HG02973 (cell line): ENCODE data around the gene CADM2.

Experiments
- ATAC-seq: cut with Tn5 transposase; IDR thresholded peaks from one replicate; pipeline ENCODE4 v1.9.1; 2021; ENCODE audit warnings: moderate library complexity; ENCODE audit not compliant: unreplicated experiment

Gene CADM2

DNA sequence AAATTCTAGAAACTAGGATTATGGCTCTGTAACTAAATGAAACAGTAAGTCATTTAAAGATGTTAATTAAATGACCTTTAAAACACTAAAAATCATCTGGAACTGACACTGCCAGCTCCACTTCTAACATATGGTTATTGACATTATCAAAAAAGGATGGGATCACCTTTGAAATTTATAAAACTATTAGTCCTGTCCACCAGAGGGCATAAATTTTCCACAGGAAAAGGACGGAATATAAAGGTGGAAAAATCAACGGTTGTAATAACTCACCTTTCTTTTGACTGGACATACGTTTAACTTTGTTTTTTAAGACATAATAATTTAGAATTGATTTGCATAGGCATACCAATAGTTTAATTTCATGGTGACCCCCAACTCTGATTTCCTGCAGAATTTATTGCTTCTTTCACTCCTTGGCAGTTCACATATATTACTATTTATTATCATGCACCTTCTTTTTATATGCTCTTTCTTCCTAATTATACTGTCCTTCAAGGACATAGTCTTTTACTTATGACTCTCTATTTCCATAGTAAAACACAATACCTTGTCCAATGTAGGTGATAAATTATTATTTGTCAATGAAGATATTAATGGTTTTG is 345.7 kb downstream of the CADM2 start:
- ATAC-seq: no peak

DNA sequence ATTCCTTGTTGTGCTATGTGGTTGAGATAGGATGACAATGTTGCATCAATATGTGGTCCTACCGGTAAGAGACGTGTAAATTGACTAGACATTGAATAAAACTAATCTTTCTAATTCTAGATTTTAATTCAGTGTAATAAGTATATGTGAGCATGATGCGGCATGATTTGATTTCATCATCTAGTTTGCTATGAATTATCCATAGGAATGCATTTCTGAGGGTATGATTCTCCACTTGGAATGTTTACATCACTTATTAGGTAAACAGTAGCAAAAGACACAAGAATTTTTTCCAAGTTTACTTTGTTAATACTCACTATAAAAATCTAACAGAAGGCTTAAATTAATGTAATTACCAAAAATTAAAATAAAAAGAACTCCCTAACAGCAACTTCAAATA is 353.5 kb downstream of the CADM2 start:
- ATAC-seq: no peak

DNA sequence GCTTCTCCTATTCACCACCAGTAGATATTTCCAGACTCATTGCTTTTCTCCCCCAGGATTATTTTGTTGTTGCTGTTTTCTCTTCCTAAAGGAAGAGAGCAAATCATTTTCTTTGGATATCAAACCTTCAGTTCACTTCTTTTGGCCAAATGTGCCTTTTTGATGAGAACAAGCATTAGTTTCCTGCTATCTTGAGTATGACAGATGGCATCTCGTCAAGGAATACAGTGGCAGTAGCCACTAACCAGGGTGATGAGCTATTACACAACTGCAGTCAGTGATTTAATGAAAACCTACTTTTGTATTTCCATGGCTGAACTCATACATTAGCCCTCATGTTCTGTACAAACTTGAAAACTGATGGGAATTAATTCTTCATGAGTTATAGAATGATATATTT is 354.6 kb downstream of the CADM2 start:
- ATAC-seq: no peak

GRCh38 chr3:85316252-85316651 is 357.5 kb downstream of the CADM2 start:
- ATAC-seq: no peak

DNA sequence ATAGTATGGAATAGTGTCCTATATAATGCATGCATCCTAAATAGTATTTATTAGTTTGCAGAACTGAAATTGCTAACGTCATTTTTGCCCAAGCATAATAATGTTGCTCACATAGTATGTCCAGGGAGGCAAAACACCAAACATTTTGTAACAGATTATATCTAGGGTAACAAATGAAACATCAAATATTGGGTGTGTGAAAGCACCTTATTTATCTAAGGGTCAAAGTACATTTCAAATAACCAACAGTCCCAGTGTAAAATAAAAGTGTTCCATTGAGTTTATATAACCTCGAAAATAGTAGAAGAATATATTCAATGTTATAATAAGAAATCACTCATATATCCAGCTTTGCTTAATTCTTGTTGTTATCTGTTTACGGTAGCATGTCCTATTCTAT is 363.1 kb downstream of the CADM2 start:
- ATAC-seq: no peak

GRCh38 chr3:85330071-85330470 is 371.3 kb downstream of the CADM2 start:
- ATAC-seq: no peak

- ATAC-seq: no peak
Observed at GRCh38 chr3:85337895-85338294, 379.1 kb downstream of the CADM2 start.

GRCh38 chr3:85342915-85343314 is 384.1 kb downstream of the CADM2 start:
- ATAC-seq: no peak

DNA sequence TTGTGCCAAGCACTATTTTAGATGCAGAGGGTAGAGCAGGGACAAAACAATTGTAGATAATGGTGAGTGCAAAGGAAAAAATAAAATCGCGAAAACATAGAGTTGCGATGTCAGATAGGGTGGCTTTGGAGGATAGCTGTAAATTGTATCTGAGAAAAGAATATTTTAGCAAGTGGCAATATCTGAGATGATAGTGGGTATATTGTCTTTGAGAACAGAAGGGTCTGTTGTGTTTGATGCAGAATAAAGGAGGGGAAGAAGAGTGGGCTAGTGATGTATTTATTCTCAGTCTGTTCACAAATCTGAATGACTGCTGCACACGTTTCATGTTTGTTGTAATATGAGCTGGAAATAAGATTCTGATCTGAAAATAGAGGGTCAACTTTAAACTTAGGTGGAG is 396.8 kb downstream of the CADM2 start:
- ATAC-seq: no peak

DNA sequence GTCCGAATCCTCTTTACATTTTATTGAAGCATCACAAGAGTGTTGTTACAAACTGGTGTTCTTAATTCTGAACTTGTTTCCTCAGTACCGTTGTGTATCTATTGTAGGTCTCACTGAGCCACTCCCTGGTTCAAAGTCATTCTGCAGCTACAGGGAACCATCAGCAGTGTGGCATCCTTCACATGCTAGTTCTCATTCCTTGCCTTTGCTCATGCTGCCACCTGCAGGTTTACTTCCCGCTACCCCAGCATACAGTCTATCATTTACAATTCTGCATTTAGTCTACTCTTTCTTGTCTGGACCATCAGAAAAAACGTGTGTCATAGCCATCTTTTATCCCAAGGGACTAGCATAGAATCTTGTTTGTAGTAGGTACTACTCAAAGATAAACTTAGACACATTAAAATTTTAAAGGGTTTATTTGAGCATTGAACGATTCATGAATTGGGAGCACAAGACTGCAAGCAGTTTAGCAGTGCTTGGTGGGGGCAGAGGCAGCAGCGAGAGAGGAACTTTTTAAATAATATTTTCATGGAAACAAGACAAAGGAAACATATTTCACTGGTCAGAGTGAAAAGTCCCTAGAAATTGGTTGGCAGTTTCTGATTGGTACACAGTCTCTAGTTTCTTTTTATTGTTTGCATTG is 402.1 kb downstream of the CADM2 start:
- no peak for ATAC-seq

- ATAC-seq: no peak
Observed at GRCh38 chr3:85364296-85364909, 405.6 kb downstream of the CADM2 start.

DNA sequence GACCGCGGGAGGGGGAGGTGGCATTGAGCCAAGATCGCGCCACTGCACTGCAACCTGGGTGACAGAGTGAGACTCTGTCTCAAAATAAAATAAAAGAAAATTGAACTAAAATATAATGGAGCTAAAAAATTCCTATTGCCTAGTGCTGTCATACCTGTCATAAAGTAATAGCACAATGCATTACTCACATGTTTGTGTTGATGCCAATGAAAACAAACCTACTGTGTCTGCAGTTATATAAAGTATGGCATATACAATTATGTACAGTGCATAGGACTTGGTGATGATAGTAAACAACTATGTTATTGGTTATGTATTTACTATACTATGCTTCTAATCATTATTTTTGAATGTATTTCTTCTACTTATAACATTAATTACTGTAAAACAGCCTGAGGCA is 411.6 kb downstream of the CADM2 start:
- no peak for ATAC-seq

GRCh38 chr3:85376131-85376530 is 417.3 kb downstream of the CADM2 start:
- no peak for ATAC-seq

- no peak for ATAC-seq
Observed at GRCh38 chr3:85377115-85377514, 418.3 kb downstream of the CADM2 start.

DNA sequence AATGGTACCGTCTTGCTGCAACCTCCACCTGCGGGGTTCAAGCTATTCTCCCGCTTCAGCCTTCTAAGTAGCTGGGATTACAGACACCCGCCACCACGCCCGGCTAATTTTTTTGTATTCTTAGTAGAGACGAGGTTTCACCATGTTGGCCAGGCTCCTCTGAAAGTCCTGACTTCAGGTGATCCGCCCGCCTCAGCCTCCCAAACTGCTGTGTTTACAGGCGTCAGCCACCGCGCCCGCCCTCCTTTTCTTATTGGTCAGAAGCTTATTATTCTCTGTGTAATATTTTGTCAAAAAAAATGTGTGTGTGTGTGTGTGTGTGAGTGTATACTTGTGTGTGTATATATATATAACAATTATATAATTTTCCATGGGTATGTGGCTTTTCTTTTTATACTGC is 425.6 kb downstream of the CADM2 start:
- no peak for ATAC-seq

- no peak for ATAC-seq
Observed at GRCh38 chr3:85387913-85388505, 429.2 kb downstream of the CADM2 start.

DNA sequence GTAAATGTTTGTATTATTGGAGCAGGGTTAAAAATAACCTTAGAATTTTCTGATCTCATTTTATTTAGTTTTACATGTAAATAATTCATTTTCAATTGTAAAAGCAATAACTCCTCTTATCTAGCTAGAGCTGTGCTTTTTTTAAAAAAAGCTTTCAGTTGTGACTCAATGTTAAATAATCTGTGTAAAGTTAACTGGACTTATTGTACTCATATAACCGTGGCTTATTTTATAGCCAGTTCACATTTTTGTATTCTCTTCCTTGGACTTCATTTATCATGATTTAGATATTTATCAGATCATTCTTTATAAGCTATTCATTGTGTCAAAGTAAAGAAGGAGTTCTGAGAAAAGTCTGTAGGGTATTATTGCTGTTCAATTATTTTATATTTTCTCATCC is 435.6 kb downstream of the CADM2 start:
- ATAC-seq: no peak

DNA sequence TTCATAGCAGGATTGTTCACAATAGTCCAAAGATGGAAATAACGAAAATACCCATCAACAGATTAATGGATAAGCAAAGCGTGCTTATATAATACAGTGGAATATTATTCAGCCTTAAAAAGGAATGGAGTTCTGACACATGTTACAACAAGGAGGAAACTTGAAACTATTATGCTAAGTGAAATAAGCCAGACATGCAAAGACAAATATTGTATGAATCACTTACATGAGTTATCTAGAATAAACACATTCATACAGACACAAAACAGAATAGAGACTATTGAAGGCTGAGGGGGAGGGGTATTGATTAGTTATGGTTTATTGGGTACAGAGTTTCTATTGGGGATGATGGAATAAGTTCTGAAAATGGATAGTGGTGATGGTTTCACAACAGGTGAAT is 438.6 kb downstream of the CADM2 start:
- ATAC-seq: no peak

DNA sequence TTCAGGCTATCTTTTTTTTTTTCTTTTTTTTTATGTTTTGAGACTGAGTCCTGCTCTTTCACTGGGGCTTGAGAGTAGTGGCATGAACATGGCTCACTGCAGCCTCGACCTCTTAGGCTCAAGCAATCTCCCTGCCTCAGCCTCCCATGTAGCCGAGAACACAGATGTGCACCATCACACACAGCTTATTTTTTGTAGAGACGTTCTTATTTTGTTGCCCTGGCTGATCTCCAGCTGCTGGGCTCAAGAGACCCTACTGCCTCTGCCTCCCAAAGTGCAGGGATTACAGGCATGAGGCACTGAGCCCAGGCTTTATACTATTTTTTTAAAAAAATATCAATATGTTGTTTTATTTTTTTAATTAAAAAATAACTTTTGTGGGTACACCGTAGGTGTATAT is 467.3 kb downstream of the CADM2 start:
- ATAC-seq: no peak

DNA sequence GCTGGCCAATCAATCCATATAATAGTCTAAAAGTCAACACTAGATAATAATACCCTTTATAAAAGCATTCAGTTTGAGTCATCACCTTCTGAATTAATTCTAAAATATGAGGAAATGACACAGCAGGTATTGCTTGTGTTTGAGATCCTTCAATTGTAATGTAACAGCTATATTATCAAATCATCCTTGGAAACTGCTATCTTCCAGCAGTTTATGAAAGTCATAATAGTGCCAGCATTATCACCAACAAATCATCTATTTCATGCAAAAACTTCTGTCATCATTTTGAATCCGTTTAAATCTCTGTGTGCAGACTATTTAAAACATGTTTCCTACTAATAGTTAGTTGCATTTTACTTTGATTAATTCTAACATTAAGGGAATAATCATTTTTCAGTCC is 468.7 kb downstream of the CADM2 start:
- no peak for ATAC-seq

GRCh38 chr3:85432081-85432480 is 473.3 kb downstream of the CADM2 start:
- no peak for ATAC-seq

- no peak for ATAC-seq
Observed at GRCh38 chr3:85433319-85433718, 474.5 kb downstream of the CADM2 start.
